Hematopoietic multipotent progenitor cell treated with erythropoietin and hydrocortisone succinate and interleukin-3 and kit ligand, for 17 days (in vitro differentiated cells): ENCODE results near the gene KCMF1.
"Not testable (repeated sequence)": the region's sequence is repeated elsewhere in the genome, so short reads cannot be mapped to it uniquely, and the experiment has no call there.

ENCODE experiments used
- DNase-seq: peaks from one replicate; pipeline ENCODE4 v3.0.0-alpha.2; 2015; ENCODE audit warnings: low spot score

Gene KCMF1

DNA sequence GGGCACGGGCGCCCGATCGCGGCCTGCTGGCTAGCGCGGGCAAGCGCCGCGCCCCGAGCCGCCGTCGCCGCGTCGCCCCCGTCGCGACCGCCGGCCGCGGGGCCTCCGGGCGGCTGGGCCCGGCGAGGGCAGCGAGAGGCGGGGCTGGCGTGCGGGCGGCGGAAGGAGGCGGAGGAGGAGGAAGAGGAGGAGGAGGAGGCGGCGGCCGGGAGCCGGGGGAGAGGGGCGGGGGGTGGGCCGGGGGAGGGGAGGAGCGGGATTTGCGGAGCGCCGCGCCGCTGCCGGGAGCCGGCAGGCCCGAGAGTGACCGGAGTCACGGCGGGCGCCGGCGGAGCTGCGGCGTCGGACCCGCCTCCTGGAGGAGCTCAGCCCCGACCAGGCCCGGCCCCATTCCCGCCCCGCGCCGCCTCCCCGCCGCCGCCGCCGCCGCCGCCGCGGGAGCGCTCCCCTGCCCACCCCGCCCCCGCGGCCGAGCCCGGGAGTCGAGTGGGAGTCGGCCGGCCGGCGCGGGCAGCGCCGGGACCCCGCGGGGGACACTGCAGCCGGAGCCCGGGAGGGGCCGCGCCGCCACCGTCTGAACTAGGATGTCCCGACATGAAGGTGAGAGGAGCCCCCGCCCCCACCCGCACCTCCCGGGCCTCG lies at the start of gene KCMF1:
Gene KCMF1 (plus strand): TSS at position 294 of the 642 bp plus-strand sequence. CDS start 291 bp downstream, at position 585.
- DNase-seq, result peak; percentile 77

DNA sequence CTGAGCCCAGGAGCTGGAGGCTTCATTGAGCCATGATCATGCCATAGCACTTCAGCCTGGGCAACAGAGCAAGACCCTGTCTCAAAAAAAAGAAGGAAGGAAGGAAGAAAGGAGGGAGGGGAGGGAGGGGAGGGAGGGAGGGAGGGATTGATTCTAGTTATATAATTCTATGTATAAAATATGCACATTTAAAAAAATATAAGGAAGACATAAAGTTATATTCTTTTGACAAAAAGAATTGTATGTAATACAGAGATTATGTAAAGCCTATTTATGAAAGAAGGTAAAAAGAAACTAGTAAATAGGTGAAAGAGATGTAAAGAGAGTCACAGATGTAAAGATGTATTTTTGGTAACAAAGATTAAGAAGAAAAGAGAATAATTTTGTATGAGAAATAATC lies 48.0 kb upstream of the KCMF1 start:
- no peak for DNase-seq

DNA sequence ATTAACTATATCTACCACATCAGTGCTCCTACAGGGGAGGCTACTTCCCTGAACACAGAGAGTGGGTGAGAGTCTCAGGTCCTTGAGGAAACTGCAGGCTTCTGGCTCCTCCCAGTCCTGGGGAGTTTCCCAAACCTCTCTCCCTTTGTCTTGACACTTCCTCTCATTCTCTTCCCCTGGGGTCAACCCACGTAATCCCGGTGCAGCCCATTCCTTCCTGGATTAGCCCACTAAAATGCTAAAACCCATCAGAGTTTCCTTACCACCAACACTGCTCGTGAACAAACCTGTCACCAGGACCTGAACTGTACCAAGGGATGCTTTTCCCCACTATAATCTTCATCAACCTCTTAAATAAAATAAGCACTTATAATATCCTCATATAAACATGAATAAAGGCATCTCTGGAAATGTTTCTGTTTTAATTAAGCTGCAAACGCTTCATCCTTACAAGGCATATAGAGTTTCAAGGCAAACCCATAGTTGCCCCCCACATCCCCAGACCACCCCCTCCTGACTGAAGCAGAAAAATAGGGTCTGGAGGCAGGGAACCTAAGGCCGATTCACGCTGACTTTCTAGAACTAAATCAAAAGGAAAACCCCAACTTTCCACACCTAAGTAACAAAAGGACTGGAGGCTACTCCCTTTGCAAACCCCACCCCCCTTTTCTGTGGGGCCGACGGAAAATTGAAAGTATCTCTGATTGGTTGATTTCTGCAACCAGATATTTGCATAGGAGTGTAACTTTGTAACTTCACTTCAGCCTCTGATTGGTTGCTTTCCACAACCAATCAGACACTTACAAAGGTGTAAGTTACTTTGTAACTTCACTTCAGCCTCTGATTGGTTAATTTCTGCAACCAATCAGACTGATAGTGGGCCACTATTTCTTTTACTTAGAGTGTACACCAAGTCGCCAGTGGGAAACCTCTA lies 46.5 kb upstream of the KCMF1 start:
- peak; percentile 22 for DNase-seq

DNA sequence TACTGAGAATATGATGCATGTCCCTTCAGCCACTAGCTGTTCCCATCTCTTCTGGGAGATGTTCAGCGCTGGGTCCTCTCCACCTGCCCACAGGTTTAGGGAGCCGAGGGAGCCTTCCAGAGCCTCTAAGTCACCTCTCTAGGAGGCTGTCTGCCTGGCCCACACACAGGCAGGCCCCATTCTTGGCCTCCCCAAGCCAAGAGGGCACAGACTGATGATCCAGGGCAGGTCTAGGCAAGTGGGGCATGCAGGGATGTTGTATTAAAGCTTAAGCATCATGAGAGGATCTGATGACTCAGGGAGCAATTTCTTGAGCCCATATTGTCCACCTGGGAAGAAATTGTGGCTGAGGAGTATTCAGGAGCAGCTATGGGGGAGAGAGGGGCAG lies 45.6 kb upstream of the KCMF1 start:
- DNase-seq, result no peak

DNA sequence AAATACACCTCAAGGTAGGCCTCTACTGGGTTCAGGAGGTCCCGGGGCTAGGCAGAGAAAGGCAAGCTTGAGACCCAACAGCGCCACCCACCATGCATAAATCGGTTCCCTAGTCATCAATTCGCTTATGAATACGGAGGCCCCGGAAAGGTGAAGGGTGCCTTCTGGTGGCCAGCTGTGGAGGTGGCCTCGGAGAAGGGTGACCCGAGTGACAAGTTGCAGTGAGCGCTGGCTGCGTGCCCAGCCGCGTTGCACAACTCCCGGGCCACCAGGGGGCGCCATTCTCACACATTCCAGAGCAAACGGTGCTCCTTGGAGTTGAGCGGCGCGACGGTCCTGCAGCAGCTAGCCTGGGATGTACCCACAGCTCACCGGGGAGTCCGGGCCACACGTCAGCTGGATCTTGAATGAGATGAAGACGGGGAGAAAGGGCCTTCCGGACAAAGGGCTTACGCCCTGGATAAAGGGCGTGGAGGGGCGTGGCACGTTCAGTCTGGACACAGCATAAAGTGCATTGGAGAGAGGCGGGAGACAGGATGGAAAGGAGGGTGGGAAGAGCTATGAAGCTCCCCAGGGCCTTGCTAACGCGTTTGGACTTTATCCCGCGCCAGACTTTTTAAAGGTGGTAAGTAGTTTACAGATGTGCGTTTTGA lies 45.1 kb upstream of the KCMF1 start:
- peak; percentile 97 for DNase-seq

DNA sequence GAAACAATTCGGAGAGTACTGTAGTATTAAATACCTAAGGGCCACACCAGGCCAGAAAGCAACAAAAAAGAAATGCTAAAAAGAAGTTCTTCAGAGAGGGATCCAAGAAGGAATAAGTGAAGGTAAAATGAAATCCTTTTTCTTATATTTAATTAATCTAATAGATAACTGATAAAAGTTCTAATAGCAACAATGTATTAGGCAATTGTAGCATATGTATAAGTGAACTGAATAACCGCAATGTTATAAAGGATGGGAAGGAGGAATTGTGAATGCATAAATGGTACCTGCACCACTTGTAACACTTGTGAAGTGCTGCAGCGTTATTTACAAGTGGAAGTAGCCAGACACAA lies 43.7 kb upstream of the KCMF1 start:
- no peak for DNase-seq

DNA sequence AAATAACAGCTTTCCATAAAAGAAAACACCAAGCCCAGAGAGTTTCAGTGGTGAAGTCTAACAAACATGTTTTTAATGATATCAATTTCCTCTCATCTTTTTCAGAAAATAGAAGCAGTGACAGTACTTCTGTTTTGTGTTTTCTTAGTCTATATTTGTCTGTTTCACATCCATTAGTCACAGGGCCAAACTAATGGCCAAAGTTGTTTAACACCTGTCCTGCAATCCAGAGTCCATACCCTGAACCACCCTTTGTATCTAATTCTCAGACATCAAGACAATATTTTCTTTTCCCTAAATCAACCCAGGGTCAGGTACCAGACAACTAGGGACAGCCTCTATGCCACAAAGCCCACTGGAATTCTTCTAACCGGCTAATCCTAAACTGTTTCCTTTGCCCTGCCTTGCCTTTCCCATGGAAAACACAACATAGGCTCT lies 39.6 kb upstream of the KCMF1 start:
- no peak for DNase-seq

DNA sequence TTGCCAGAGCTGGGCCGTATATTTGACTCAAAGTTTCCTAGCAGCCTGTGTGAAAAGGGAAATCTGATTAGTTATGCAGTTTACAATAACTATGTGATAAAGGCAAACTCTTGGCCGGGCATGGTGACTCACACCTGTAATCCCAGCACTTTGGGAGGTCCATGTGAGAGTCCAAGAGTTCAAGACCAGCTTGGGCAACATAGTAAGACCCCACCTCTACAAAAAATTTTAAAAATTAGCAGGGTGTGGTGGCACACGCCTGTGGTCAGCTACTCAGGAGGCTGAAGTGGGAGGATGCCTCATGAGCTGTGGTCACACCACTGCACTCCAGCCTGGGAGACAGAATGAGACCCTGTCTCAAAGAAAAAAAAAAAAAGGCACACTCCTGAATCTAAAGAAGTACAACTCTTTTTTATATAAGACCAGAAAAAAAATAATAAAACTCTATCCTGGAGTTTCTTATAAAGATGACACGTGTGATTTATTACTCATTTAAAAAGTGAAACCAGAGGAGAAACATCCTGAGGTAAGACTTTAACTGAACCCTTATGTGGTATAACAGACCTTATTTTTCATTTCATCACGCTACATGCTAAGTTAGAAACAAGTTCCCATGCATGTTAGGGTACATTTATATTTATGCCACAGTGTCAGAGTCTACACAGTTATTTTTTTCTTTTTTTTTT lies 32.6 kb upstream of the KCMF1 start:
- DNase-seq, result no peak

DNA sequence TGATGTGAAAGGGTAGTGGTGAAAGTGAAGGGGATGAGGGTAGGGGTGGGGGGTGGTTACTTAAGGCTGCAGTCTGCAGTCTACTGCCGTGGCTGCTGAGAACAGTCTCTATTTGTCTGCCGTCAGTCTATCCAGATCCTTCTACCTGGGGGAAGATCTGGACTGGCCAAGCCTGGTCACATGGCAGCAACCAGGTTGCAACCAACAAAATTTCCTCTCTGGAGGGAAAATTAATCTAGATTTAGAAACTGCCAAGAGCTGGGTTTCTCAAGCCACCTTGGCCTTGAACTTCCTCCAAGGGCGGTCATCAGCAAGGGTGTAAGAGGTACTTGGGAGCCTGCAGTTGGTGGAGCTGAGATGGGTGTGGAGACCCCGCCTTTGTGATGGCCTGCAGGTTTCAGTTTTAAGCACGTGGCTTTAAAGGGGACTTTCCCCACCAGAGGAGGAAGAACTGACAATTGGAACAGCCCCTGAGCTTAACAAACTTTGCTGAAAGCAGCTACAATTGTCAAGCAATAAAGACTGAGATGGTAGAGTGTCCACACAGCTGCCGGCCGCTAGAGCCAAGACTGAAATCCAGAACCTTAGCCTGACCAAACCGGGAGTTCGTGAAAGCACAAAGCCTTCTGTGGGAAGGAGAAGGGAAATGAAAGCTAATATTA lies 31.4 kb upstream of the KCMF1 start:
- DNase-seq, result no peak

DNA sequence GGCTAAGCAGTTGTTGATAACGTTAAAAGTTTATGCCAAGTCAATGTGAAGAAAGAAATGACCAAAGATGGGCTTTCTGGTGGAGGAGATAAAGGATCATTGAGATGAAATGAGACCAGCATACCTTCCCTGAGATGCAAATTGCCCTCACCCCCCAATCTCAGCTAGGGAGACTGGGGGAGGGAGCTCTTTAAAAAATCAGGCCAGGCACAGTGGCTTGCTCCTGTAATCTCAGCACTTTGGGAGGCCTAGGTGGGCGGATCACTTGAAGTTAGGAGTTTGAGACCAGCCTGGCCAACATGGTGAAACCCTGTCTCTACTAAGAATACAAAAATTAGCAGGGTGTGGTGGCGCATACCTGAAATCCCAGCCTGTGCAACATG lies 30.9 kb upstream of the KCMF1 start:
- DNase-seq, result no peak

DNA sequence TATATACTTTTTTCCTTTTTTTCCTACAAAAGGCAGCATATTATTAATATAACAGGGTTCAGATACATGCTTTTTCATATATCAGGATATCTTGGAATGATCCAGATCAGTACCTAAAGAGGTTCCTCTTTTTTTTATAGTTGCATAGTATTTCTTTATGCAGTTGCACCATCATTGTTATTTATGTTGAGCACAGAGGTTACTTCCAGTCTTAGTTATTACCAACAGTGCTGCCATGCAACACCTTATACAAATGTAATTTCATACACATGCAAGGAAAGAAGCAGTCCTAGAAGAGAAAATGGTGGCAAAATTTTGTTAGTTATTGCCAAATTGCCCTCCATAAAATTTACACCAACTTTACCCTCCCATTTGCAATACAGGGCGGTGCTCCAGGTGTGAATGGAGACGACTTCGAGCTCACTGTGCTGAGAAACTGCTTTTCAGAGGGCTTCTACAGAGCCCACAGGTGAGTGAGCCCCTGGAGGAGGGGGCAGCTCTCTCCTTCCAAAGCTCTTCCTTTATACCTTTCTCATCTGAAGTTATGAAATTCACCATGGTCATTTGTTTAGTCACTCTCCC lies 30.0 kb upstream of the KCMF1 start:
- DNase-seq, result no peak

DNA sequence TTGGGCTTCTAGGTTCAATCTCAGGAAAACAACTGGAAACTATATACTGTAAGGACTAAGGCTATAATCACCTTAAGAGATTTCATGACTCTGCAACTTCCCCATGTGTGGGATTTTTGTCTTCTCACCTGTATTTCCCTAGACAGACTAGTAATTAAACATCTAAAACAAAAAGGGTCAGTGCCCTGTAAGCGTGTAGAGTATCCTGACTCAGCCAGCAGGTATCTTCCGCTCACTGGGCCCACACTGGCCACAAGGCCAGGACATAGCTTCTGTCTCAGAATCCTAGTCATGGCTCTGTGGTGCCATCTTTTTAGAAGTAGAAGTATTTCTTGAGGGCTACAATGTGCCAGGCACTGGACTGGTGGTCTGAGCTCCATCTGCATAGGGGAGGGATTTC lies 28.8 kb upstream of the KCMF1 start:
- no peak for DNase-seq

DNA sequence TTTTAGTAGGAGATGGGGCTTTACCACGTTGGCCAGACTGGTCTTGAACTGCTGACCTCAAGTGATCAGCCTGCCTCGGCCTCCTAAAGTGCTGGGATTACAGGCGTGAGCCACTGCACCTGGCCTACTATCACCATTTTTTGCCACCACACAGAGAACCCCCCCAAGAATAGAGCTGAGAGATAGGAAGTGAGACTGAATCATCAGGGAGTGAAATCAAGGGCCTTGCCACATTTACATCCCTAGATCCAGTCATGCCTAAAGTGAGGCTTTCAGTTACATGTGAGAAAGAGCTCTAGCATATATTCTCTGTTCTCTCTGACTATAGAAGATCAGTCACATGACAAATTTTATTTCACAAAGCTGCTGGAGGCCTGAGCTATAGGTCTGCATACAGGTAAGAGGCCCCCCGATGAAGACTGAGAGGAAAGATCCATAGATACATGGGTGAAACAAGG lies 28.0 kb upstream of the KCMF1 start:
- no peak for DNase-seq

DNA sequence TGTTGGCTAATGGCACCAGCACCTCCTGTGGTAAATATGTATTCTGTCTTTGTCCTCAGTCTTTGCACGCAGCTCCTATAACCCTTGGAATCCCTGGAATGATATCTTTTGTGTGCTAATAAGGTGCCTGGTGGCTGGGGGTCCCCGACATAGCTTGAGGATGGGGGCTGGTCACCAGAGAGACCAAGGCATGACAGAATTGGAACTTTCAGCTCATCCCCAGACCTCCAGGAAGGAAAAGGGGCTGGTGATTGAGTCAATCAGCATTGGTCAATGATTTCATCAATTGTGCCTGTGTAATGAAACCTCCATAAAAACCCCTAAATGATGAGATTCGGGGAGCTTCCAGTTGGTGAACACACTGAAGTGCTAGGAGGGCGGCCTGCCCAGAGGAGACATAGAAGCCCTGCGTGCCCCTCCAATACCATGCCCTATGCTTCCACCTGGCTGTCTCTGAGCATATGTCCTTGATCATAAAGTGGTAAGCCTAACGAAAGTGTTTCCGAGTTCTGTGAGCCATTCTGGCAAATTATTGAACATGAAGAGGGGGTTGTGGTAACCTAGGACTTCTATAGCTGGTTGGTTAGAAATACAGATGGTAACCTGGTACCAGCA lies 26.6 kb upstream of the KCMF1 start:
- no peak for DNase-seq

DNA sequence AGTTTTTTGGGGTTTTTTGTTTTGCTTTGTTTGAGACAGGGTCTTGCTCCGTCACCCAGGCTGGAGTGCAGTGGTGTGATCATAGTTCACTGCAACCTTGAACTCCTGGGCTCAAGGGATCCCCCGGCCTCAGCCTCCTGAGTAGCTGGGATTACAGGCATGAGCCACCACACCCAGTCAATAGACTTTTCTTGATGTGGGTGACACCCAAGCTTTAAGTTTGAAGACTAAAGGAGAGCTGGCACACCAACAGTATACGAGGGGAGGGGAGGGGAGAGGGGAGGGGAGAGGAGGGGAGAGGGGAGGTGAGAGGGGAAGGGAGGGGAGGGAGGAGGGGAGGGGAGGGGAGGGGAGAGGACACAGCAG lies 25.1 kb upstream of the KCMF1 start:
- DNase-seq, result not testable (repeated sequence)

DNA sequence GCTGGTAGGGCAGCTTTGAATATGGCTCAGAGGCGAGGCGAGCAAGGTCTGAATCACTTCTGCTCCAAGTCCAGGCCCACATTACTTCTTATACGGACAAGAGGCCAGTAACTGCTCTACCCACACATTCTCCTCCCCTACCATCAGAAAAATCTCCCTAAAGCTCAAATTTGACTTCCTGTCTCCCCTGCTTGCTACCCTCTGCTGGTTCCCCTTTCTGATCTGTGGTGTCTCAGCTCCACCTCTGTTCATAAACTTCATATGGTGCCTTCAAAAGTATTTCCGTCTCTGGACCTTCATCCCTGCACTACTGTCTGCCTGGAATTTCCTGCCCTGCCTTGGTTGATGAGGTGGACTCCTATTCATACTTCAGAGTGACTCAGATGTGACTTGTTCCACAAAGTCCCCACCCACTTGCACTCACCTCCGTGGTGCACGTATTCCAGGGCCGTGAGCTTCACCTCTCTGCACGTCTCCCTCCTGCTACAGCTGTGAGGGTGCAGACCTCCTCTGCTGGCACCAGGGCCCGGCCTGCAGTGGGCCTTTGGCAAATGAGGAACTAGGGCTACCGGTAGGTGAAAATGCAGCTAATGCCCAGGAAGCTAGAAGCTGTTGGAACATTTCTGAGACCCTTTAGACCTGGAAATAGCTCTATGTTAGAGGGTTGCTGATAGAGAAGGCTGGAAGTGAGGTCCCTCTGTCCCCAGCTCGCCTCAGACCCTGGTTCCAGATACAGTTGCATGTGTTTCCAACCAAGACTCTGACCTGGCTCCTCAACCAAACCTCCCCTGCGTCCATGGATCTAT lies 24.6 kb upstream of the KCMF1 start:
- no peak for DNase-seq

DNA sequence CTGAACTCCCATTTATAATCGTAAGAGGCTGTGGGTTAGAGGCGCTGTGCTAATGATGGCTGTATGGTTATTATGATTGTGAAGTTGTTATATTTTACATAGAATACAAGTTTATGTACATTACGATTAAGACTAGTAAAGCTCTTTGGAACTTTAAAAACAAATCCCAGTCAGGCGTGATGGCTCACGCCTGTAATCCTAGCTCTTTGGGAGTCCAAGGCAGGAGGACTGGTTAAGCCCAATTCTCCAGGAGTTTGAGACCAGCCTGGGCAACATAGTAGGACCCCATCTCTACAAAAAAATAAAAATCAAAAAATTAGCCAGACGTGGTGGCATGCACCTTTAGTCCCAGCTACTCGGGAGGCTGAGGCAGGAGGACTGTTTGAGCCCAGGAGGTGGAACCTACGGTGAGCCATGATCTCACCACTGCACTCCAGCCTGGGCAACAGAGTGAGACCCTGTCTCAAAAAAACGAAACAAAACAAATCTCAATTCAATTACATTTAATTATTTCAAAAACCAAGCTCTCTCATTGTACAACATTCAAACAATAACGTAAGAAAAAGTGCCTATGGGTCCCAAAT lies 23.9 kb upstream of the KCMF1 start:
- no peak for DNase-seq

DNA sequence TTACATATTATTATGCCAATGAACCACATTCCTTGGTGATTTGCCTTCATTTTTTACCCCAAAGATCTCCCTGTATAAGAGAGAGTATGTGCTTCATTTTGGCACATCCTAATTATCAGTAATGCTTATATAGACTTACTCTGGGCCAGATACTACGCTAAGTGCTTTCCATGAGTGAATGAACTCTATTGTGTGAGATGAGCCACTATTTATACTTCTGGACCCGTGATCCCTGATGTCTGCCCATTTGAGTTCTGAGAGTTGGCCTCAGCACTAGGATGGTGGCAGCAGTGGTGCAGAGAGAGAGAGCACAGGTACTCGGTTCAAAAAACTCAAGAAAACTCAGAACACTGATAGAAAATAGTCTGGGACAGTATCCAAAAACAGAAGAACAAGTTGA lies 17.4 kb upstream of the KCMF1 start:
- no peak for DNase-seq

DNA sequence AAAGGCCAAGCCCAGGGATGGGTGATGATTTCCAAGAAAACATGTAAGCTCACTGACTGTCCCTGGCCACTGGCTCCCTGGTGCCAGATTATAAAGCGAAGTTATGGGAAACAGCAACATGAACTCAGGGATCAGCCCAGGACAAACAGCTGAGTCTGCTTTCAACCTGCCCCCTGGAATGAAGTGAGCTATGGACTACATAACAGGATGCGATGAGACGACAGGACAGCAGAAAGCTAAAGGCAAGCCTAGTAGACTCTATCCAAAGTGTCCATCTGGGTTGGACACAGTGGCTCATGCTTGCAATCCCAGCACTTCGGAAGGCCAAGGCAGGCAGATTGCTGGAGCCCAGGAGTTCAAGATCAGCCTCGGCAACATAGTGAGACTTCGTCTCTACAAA lies 16.6 kb upstream of the KCMF1 start:
- no peak for DNase-seq
